Kidney glomerular epithelial cell (primary cell): ENCODE results near the gene ZFP42.
"Not testable (repeated sequence)": the region's sequence is repeated elsewhere in the genome, so short reads cannot be mapped to it uniquely, and the experiment has no call there.

Experiments
- DNase-seq: peaks from one replicate; lab custom pipeline; 2025; lab: John Stamatoyannopoulos, UW

ZFP42 gene

GRCh38 chr4:187995322-187996207, at the start of gene ZFP42:
TSS of gene ZFP42 (plus strand) at chr4:187995771. CDS start at chr4:188002808, 7,037 bp downstream.
- no peak for DNase-seq

DNA sequence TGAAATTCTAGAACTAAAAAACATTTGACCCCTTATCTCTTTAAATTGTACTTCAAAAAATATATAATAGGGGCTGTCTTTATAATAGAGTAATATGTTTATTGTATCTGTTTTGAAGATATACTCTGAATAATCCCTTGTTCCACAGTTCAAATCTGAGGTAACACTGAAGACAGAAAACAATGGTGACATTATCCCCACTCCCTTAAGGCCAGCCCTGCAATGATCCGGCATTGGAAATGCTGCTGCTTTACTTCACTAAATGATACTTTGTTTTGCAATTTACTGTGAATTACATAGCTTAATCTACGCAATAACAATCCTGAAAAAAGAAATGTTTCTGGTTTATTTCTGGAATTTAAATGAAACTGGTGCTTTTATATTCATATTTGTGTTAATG, 34.4 kb upstream of the ZFP42 start:
- DNase-seq: no peak

DNA sequence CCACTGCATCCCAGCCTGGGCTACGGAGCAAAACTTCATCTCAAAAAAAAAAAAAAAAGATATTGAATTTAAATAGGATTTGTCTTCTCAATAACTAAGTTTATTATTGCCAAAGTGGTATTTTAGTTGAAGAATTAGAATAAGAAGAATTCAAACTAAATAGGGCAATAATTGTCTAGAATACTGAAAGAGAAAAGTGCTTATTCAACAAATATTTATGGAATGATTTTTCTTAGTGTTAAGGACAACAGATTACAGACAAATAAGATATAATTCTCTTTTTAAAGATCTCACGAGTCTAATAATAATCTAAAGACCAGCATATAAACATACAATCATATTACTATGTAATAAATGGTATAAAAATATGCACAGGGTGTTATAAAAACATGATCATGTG, 33.6 kb upstream of the ZFP42 start:
- DNase-seq: no peak

DNA sequence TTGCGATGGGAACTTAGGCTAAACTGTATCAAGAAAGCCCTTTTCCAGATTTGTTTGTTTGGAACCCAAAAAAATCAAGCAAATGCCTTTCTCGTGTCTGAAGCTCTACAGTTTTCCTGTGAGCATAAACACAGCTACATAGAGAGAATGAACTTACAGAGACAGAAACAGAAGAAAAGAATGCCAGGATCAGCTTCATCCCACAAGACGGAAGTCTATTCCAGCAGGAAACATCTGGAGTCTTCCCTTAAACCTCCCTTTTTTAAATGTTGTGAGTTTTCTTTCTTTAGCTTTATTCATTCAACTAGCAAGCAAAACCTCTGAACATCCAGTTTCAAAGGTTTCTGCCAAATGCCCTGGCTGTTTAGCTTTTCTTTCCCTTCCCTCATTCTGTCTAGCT, 32.6 kb upstream of the ZFP42 start:
- no peak for DNase-seq

GRCh38 chr4:187965726-187966125, 29.8 kb upstream of the ZFP42 start:
- no peak for DNase-seq

- no peak for DNase-seq
These were observed 23.4 kb upstream of the ZFP42 start for GRCh38 chr4:187972135-187972534.

GRCh38 chr4:187983746-187984145, 11.8 kb upstream of the ZFP42 start:
- DNase-seq: no peak

GRCh38 chr4:187992971-187993370, 2.6 kb upstream of the ZFP42 start:
- no peak for DNase-seq

GRCh38 chr4:187993827-187994226, 1.7 kb upstream of the ZFP42 start:
- DNase-seq: no peak

- DNase-seq: no peak
These were observed 1.1 kb downstream of the ZFP42 start for GRCh38 chr4:187996502-187997177.

DNA sequence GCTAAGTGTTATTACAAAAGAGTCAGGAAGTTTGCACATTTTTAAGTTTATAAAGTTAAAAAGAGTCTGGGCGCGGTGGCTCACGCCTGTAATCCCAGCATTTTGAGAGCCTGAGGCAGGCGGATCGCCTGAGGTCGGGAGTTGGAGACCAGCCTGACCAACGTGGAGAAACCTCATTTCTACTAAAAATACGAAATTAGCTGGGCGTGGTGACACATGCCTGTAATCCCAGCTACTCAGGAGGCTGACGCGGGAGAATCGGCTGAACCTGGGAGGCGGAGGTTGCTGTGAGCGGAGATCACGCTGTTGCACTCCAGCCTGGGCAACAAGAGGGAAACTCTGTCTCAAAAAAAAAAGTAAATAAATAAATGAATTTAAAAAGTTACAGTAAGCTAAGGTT, 2.4 kb downstream of the ZFP42 start:
- not testable (repeated sequence) for DNase-seq

DNA sequence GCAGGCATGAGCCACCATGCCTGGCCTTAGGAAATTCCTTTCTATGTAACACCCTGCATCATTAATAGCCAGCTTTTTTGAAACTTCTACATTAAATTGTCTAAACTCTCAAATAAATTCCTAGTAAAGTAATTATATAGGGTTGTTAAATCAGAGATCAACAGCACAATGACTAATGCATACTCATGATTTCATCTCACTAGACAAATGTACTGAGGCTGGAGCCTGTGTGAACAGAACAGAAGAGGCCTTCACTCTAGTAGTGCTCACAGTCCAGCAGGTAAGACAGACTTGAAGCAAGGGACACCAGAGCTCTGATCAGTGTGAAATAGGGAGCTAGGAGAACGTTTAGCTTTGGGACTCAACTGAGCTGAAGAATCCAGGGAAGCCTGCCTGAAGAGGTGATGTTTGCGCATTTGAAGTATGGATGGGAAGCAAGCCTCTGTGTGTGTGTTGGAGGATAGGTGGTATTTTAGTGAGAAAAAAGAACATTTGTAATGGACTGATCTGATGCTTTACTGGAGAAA, 3.9 kb downstream of the ZFP42 start:
- DNase-seq: no peak

- DNase-seq: no peak
These were observed 6.8 kb downstream of the ZFP42 start for GRCh38 chr4:188002323-188002722.

DNA sequence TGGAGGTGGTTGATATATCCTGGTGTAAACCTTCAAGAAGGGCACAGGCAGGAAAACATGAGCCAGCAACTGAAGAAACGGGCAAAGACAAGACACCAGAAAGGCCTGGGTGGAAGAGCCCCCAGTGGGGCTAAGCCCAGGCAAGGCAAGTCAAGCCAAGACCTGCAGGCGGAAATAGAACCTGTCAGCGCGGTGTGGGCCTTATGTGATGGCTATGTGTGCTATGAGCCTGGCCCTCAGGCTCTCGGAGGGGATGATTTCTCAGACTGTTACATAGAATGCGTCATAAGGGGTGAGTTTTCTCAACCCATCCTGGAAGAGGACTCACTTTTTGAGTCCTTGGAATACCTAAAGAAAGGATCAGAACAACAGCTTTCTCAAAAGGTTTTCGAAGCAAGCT, 7.2 kb downstream of the ZFP42 start:
- no peak for DNase-seq

DNA sequence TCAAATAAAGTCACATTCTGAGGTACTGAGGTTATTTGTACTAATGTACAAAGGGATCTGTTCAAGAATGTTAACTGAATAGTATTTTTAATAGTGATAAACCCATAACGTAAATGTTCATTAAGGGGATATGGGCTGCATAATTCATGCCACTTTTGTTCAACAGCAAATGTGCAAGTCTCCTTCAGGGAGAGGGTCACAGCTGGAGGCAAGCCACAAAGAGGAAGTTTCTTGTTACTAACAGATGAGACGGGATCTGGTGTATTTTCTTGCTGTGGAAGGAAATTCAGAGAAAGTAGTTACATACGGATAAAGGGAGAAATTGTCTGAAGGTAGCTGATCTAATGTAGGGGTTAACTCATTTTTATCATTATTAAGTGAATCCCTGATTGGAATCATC, 10.0 kb downstream of the ZFP42 start:
- DNase-seq: no peak

- no peak for DNase-seq
These were observed 10.8 kb downstream of the ZFP42 start for GRCh38 chr4:188006285-188006848.

- DNase-seq: no peak
These were observed 12.8 kb downstream of the ZFP42 start for GRCh38 chr4:188008377-188008776.

GRCh38 chr4:188012426-188012945, 16.9 kb downstream of the ZFP42 start:
- no peak for DNase-seq

- DNase-seq: no peak
These were observed 19.7 kb downstream of the ZFP42 start for GRCh38 chr4:188015025-188015940.

- DNase-seq: no peak
These were observed 21.2 kb downstream of the ZFP42 start for GRCh38 chr4:188016754-188017153.

GRCh38 chr4:188018262-188018661, 22.7 kb downstream of the ZFP42 start:
- DNase-seq: no peak
